ENCODE measurements around the gene KIRREL3. TPM values are rescaled to one million over a fixed set of nuclear protein-coding genes. Genes with fewer than 3 reads are reported as not detected.

KIRREL3 gene
- polyA plus RNA-seq, 1 of the 3 experiments (the other 2 are of a cell fraction), result 3.7 TPM

GRCh38 chr11:126915430-126915829 lies 85.1 kb downstream of the KIRREL3 start:
- Histone ChIP-seq H3K27me3 (ENCODE audit: insufficient read depth) (no peaks in the 10 kb centered on the region), H3K27ac (ENCODE audit: low read depth in 2 of 2, low read length in 1 of 2) (peak overlapping the region in 1 of 2 experiments; percentile 41; a peak in 2 of 4 replicates), H3F3A (replicated peaks; ENCODE audit: insufficient read depth) (peaks cover 18% of the 10 kb centered on the region), H3K9ac (no peak overlapping the region), H3K36me3 (replicated peaks in 1 of 2; ENCODE audit: control insufficient read depth in 1 of 2, insufficient read depth in 2 of 2, low read length in 1 of 2) (no peaks in the 10 kb centered on the region), H3K4me3 (ENCODE audit: low read depth in 2 of 2, low read length in 1 of 2) (no peak overlapping the region), H2AFZ (ENCODE audit: low read depth) (no peak overlapping the region), H3K4me2 (no peak overlapping the region), H3K9me3 (no peaks in the 10 kb centered on the region), H3K79me2 (ENCODE audit: insufficient read depth) (peaks cover 11% of the 10 kb centered on the region; the same call in 1 of the 2 replicates), H3K4me1 (ENCODE audit: control insufficient read depth in 1 of 2, insufficient read depth in 2 of 2, low read depth in 1 of 2, low read length in 1 of 2) (peaks cover 0 to 6% of the 10 kb centered on the region in 2 experiments; a peak in 2 of 4 replicates), H4K20me1 (ENCODE audit: insufficient read depth) (no peaks in the 10 kb centered on the region), H3K9me2 (no peaks in the 10 kb centered on the region)
- DNase-seq, result no peak
- no peak for TF ChIP-seq MEF2A (IDR thresholded peaks at IDR 0.05; ENCODE audit: borderline replicate concordance, low read depth)
- no peak for TF ChIP-seq SIN3A (IDR thresholded peaks at IDR 0.05; ENCODE audit: borderline replicate concordance, low read depth, low read length)
- no peak for TF ChIP-seq REST (IDR thresholded peaks at IDR 0.05; ENCODE audit: low read depth, low read length)
- no peak for TF ChIP-seq RCOR1 (IDR thresholded peaks at IDR 0.05; ENCODE audit: low read length)
- TF ChIP-seq MAX (IDR thresholded peaks at IDR 0.05; ENCODE audit: low read depth), result no peak
- TF ChIP-seq TEAD4 (IDR thresholded peaks at IDR 0.05; ENCODE audit: borderline replicate concordance, insufficient read depth), result no peak
- CTCF ChIA-PET, result no interaction called here
- 89% methylated on average over 4 of the region's 4 CpGs for WGBS (ENCODE audit: low lambda C conversion rate)
- POLR2A ChIA-PET, result no interaction called here

- Histone ChIP-seq H3K27me3 (ENCODE audit: insufficient read depth) (no peaks in the 10 kb centered on the region), H3F3A (replicated peaks; ENCODE audit: insufficient read depth) (peaks cover 18% of the 10 kb centered on the region), H3K27ac (ENCODE audit: low read depth in 2 of 2, low read length in 1 of 2) (peak overlapping the region in 1 of 2 experiments; percentile 41; a peak in 2 of 4 replicates), H3K79me2 (ENCODE audit: insufficient read depth) (peaks cover 11% of the 10 kb centered on the region; the same call in 1 of the 2 replicates), H2AFZ (ENCODE audit: low read depth) (no peak overlapping the region), H3K9ac (no peak overlapping the region), H3K9me3 (no peaks in the 10 kb centered on the region), H3K4me2 (no peak overlapping the region), H3K4me3 (ENCODE audit: low read depth in 2 of 2, low read length in 1 of 2) (no peak overlapping the region), H3K9me2 (no peaks in the 10 kb centered on the region), H3K36me3 (replicated peaks in 1 of 2; ENCODE audit: control insufficient read depth in 1 of 2, insufficient read depth in 2 of 2, low read length in 1 of 2) (no peaks in the 10 kb centered on the region), H3K4me1 (ENCODE audit: control insufficient read depth in 1 of 2, insufficient read depth in 2 of 2, low read depth in 1 of 2, low read length in 1 of 2) (peaks cover 0 to 6% of the 10 kb centered on the region in 2 experiments; a peak in 2 of 4 replicates), H4K20me1 (ENCODE audit: insufficient read depth) (no peaks in the 10 kb centered on the region)
- no peak for TF ChIP-seq FOXM1 (IDR thresholded peaks at IDR 0.05; ENCODE audit: low read depth)
- peak; percentile 40 for TF ChIP-seq TCF12 (IDR thresholded peaks at IDR 0.05)
- 93% methylated on average over 1 of the region's 1 CpG for WGBS (ENCODE audit: low lambda C conversion rate)
- ChIA-PET CTCF (no interaction called here), POLR2A (no interaction called here)
- DNase-seq, result no peak
Measured at GRCh38 chr11:126914941-126915340, 85.6 kb downstream of the KIRREL3 start.

Data from SK-N-SH (cell line).